HepG2 (cell line): Measurements from ENCODE around the gene CASTOR1. TPM values are rescaled to one million over a fixed set of nuclear protein-coding genes. Genes with fewer than 3 reads are reported as not detected.

Experiments used
- ATAC-seq: fragments of 200-7000 bp; cut with Tn5 transposase; 3 replicates; pipeline ENCODE4 v1.9.1; 2020; ENCODE audit warnings: mild to moderate bottlenecking, moderate library complexity
- BruUV-seq: library from RNA; stranded (reverse); fragments of 400-500 nt; replicated peaks from 2 replicates; lab custom pipeline; 2021; lab: Mats Ljungman, UMichigan
- CTCF ChIA-PET: fragments of 300-600 bp; formaldehyde crosslinking; extraction: SDS; loops from one replicate; lab custom pipeline; 2021; ENCODE audit warnings: low total read pairs, inconsistent platforms, low intra/inter-chr PET ratio; lab: Yijun Ruan, JAX
- POLR2A ChIA-PET: fragments of 350-600 bp; sonication (Branson Sonifier 250); formaldehyde crosslinking; loops from one replicate; lab custom pipeline; 2020; ENCODE audit warnings: antibody characterized with exemption, inconsistent platforms; lab: Yijun Ruan, JAX
- DNase-seq: peaks from one replicate; pipeline ENCODE4 v3.0.0-alpha.2; 2015; ENCODE audit warnings: low spot score
- FAIRE-seq: peaks from 3 replicates; lab custom pipeline; 2011; peaks lifted over from hg19 to GRCh38; lab: Jason Lieb, UNC
- H2AFZ ChIP-seq: one replicate; pipeline ENCODE4 v1.6.1; 2011; ENCODE audit warnings: low read length, inconsistent platforms
- H3K27ac ChIP-seq: fragments of 300-600 bp; 3 replicates; pipeline ENCODE4 v1.8.0; 2011; ENCODE audit warnings: mixed run types, mild to moderate bottlenecking, mixed read lengths, low read length, inconsistent platforms; ENCODE audit not compliant: insufficient read depth; ENCODE audit errors: extremely low read length
- H3K27me3 ChIP-seq, 2 experiments: fragments of 200-600 bp in 1 of 2; 2 replicates in 1 of 2; 3 replicates in 1 of 2; pipeline versions ENCODE4 v1.6.0 to v1.8.0; 2011; ENCODE audit warnings: low read length in 2 of 2, mild to moderate bottlenecking in 2 of 2, moderate library complexity in 2 of 2, inconsistent platforms in 1 of 2; ENCODE audit not compliant: insufficient read depth in 2 of 2, control insufficient read depth in 1 of 2
- H3K36me3 ChIP-seq, 2 experiments: fragments of 200-600 bp in 1 of 2; replicated peaks in 1 of 2; 2 replicates in 1 of 2; 3 replicates in 1 of 2; pipeline versions ENCODE4 v1.5.1 to v1.8.0; 2011; ENCODE audit warnings: low read length in 2 of 2, inconsistent platforms in 1 of 2; ENCODE audit not compliant: insufficient read depth in 2 of 2, control insufficient read depth in 1 of 2
- H3K4me1 ChIP-seq: 2 replicates; pipeline ENCODE4 v1.5.1; 2012; ENCODE audit warnings: low read length, inconsistent platforms; ENCODE audit not compliant: insufficient read depth
- H3K4me2 ChIP-seq: 2 replicates; pipeline ENCODE4 v1.6.0; 2011; ENCODE audit warnings: low read depth, low read length, inconsistent platforms
- H3K4me3 ChIP-seq, 3 experiments: fragments of 200-600 bp in 1 of 3; sonication (generic), shearing (Covaris generic) in 1 of 3; replicated peaks in 1 of 3; 2 replicates each; pipeline ENCODE4 v1.5.1; 2011 to 2016; ENCODE audit warnings: low read length in 3 of 3, inconsistent platforms in 2 of 3, low read depth in 2 of 3, mild to moderate bottlenecking in 2 of 3, control low read depth in 1 of 3, mixed read lengths in 1 of 3; ENCODE audit not compliant: insufficient read depth in 1 of 3
- H3K79me2 ChIP-seq: one replicate; pipeline ENCODE4 v1.6.1; 2011; ENCODE audit warnings: low read length, inconsistent platforms; ENCODE audit not compliant: insufficient read depth
- H3K9ac ChIP-seq: 2 replicates; pipeline ENCODE4 v1.6.0; 2011; ENCODE audit warnings: mild to moderate bottlenecking, low read depth, low read length, inconsistent platforms; ENCODE audit not compliant: insufficient read depth
- H3K9me3 ChIP-seq: 2 replicates; pipeline ENCODE4 v1.5.1; 2012; ENCODE audit warnings: mild to moderate bottlenecking, low read length
- H4K20me1 ChIP-seq: 2 replicates; pipeline ENCODE4 v1.6.0; 2011; ENCODE audit warnings: inconsistent platforms, mild to moderate bottlenecking, low read length, moderate library complexity; ENCODE audit not compliant: insufficient read depth
- ATF7 ChIP-seq, 2 experiments: fragments of 450-650 bp in 1 of 2; sonication (generic) in 1 of 2; formaldehyde crosslinking in 1 of 2; IDR thresholded peaks; 2 replicates each; pipeline versions ENCODE4 v1.4.0 to v1.6.1; 2016 to 2020; ENCODE audit warnings: antibody characterized with exemption in 1 of 2, mild to moderate bottlenecking in 1 of 2, missing genetic modification reagents in 1 of 2
- CHD2 ChIP-seq: IDR thresholded peaks from 2 replicates; pipeline ENCODE4 v1.6.1; 2011; ENCODE audit warnings: low read depth, low read length, improper control_type of control experiment
- CREB1 ChIP-seq, 2 experiments: fragments of 450-650 bp in 1 of 2; IDR thresholded peaks; 2 replicates each; pipeline ENCODE4 v1.6.1; 2016 to 2017; ENCODE audit warnings: control low read depth in 1 of 2, mild to moderate bottlenecking in 1 of 2, missing compliant biosample characterization in 1 of 2, missing genetic modification characterization in 1 of 2
- DNMT3B ChIP-seq: conservative IDR thresholded peaks from 2 replicates; pipeline ENCODE4 v1.6.1; 2016; ENCODE audit warnings: missing biosample characterization, control low read depth
- ETV5 ChIP-seq: IDR thresholded peaks from 2 replicates; pipeline ENCODE4 v1.6.1; 2018; ENCODE audit warnings: missing biosample characterization, missing genetic modification reagents, inconsistent platforms, borderline replicate concordance
- KDM4B ChIP-seq: sonication (generic); formaldehyde crosslinking; IDR thresholded peaks from 2 replicates; pipeline ENCODE4 v1.4.0; 2020; ENCODE audit warnings: missing genetic modification reagents
- MATR3 ChIP-seq: sonication (generic); formaldehyde crosslinking; IDR thresholded peaks from 2 replicates; pipeline ENCODE4 v1.4.0; 2020; ENCODE audit warnings: missing genetic modification reagents
- MED1 ChIP-seq: sonication (generic); formaldehyde crosslinking; IDR thresholded peaks from 2 replicates; pipeline ENCODE4 v1.4.0; 2020; ENCODE audit warnings: missing genetic modification reagents
- NCOA2 ChIP-seq: sonication (generic); formaldehyde crosslinking; IDR thresholded peaks from 2 replicates; pipeline ENCODE4 v1.8.0; 2022; ENCODE audit warnings: inconsistent platforms
- THAP8 ChIP-seq: sonication (generic); formaldehyde crosslinking; IDR thresholded peaks from 2 replicates; pipeline ENCODE4 v1.5.1; 2020; ENCODE audit warnings: missing genetic modification reagents, mild to moderate bottlenecking, borderline replicate concordance
- ZC3H4 ChIP-seq: sonication (generic); formaldehyde crosslinking; IDR thresholded peaks from 2 replicates; pipeline ENCODE4 v1.4.0; 2020; ENCODE audit warnings: missing genetic modification reagents, borderline replicate concordance
- ZNF225 ChIP-seq: sonication (generic); formaldehyde crosslinking; IDR thresholded peaks from 2 replicates; pipeline ENCODE4 v1.4.0; 2020; ENCODE audit warnings: mild to moderate bottlenecking, missing genetic modification reagents
- ZNF430 ChIP-seq: sonication (generic); formaldehyde crosslinking; IDR thresholded peaks from 2 replicates; pipeline ENCODE4 v1.9.0; 2021; ENCODE audit warnings: mild to moderate bottlenecking, missing genetic modification reagents
- ZNF713 ChIP-seq: sonication (generic); formaldehyde crosslinking; IDR thresholded peaks from 2 replicates; pipeline ENCODE4 v1.4.0; 2020; ENCODE audit warnings: mild to moderate bottlenecking, missing genetic modification reagents
- WGBS: methylation state at CpG from one replicate; pipeline ENCODE4 v1.1.6; 2017; ENCODE audit warnings: low lambda C conversion rate; 5-methylcytosine and 5-hydroxymethylcytosine counted together
- in situ Hi-C: cut with HindIII; loops from 2 replicates; pipeline ENCODE4 v1.10.0; 2017; ENCODE audit warnings: low pct_unique_long_range_greater_than_20kb; ENCODE audit not compliant: extremely low pct_ligation_motif_present
- intact Hi-C: fragments of 100-400 bp; cut with micrococcal nuclease; formaldehyde crosslinking; loops from one replicate; pipeline ENCODE4 v1.10.0; 2022; ENCODE audit not compliant: unreplicated experiment
- polyA plus RNA-seq, 8 experiments: library from polyadenylated mRNA; depleted of rRNA in 3 of 8; stranded (reverse) in 7 of 8; unstranded in 1 of 8; fragments of >200 nt; fragmentation: Illumina TruSeq in 4 of 8; extraction: Trizol in 4 of 8; gene quantifications; 2 replicates each; pipeline versions ENCODE4 v1.2.1 to v1.2.3, GENCODE V29; 2011 to 2016; ENCODE audit warnings: low read depth in 4 of 8, missing spikeins in 1 of 8, mixed read lengths in 1 of 8; ENCODE audit not compliant: insufficient read depth in 1 of 8
- total RNA-seq, 5 experiments: library from RNA; depleted of rRNA; stranded (reverse); fragments of >200 nt; fragmentation: Illumina TruSeq; extraction: Trizol; gene quantifications; 2 replicates each; pipeline ENCODE4 v1.2.3, GENCODE V29; 2016; ENCODE audit warnings: low read depth in 1 of 5
- TF ChIP-seq, protein P1 (sequence below): sonication (generic); formaldehyde crosslinking; conservative IDR thresholded peaks from 2 replicates; pipeline ENCODE4 v1.8.0; 2022; ENCODE audit warnings: low read depth, missing genetic modification reagents
- TF ChIP-seq, protein P2 (sequence below): sonication (generic); formaldehyde crosslinking; IDR thresholded peaks from 2 replicates; pipeline ENCODE4 v1.4.0; 2020; ENCODE audit warnings: missing genetic modification reagents
- TF ChIP-seq, protein P3 (sequence below): sonication (generic); formaldehyde crosslinking; IDR thresholded peaks from 2 replicates; pipeline ENCODE4 v1.4.0; 2020; ENCODE audit warnings: missing genetic modification reagents, borderline replicate concordance

CASTOR1 gene
- total and polyA plus RNA-seq, 2 of the 13 experiments (the other 11 are each of a cell fraction or from before 2014, with no cell fraction given) = 2.6 to 4.4 TPM

DNA sequence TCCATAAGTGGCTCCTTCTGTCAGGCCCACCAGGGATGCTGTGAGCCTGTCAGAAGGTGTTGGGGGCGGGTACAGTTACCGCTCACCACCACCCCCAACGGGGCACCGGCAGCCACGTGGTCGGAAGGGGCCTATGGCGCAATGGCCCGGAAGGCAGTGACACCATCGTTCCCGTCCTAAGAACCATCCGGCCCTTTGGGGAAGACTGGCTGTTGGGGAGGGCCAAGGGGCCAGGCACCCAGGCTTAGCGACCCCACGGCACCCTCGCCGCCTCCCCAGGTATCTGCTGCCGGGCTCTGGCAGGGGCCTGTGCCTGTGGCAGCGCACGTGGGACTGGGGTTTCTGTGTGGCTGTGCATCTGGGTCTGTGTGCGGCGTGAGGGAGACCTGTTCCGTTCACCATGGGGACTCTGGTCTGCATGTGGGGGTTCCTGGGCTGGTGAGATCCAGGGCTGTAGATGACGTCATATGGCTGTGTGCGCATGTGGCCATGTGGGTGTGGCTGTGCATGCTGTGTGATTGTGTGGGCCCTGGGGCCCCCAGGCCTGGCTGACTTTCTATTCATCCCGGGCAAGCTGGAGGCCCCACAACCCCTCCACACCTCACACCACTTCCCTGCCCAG, 23.4 kb downstream of the CASTOR1 start:
- in situ Hi-C loops (loop anchor here (10.0 kb wide), 1 partner anchor 219 kb away; no protein-coding TSS in a partner anchor), intact Hi-C loops (no loop called here)
- DNase-seq = no peak
- Histone ChIP-seq H3K4me2 (no peak overlapping the region; the same call in 1 of the 2 replicates), H3K27ac (no peak overlapping the region), H4K20me1 (no peaks in the 10 kb centered on the region), H3K4me1 (peaks cover 23% of the 10 kb centered on the region), H3K9me3 (no peaks in the 10 kb centered on the region), H3K9ac (no peak overlapping the region), H3K36me3 (no peaks in the 10 kb centered on the region), H3K79me2 (no peaks in the 10 kb centered on the region), H2AFZ (no peak overlapping the region), H3K4me3 (no peak overlapping the region), H3K27me3 (peaks cover 9 to 38% of the 10 kb centered on the region in 2 experiments)
- ATAC-seq = no peak
- BruUV-seq = no TSS peak
- no peak for FAIRE-seq
- WGBS = 14% methylated on average over 10 of the region's 24 CpGs
- ChIA-PET POLR2A (no interaction called here), CTCF (no interaction called here)
- TF ChIP-seq ZNF713 (no peak), THAP8 (CRISPR knock-in tag) (no peak), KDM4B (CRISPR knock-in tag) (no peak), MATR3 (CRISPR knock-in tag) (no peak), MED1 (no peak), ETV5 (CRISPR knock-in tag) (peak; percentile 33; the same call in 1 of the 2 replicates), ATF7 (IDR thresholded peaks at IDR 0.05) (peak; percentile 97), ATF7 (CRISPR knock-in tag; IDR thresholded peaks at IDR 0.05) (no peak), CHD2 (no peak), ZNF430 (CRISPR knock-in tag) (no peak), DNMT3B (CRISPR knock-in tag) (no peak), CREB1 (IDR thresholded peaks at IDR 0.05) (peak; percentile 91), CREB1 (CRISPR knock-in tag; IDR thresholded peaks at IDR 0.05) (no peak), ZNF225 (no peak), ZC3H4 (CRISPR knock-in tag) (no peak), NCOA2 (CRISPR knock-in tag) (no peak)
- TF ChIP-seq, protein P1, sequence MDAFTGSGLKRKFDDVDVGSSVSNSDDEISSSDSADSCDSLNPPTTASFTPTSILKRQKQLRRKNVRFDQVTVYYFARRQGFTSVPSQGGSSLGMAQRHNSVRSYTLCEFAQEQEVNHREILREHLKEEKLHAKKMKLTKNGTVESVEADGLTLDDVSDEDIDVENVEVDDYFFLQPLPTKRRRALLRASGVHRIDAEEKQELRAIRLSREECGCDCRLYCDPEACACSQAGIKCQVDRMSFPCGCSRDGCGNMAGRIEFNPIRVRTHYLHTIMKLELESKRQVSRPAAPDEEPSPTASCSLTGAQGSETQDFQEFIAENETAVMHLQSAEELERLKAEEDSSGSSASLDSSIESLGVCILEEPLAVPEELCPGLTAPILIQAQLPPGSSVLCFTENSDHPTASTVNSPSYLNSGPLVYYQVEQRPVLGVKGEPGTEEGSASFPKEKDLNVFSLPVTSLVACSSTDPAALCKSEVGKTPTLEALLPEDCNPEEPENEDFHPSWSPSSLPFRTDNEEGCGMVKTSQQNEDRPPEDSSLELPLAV (CRISPR knock-in tag) = no peak
- TF ChIP-seq, protein P2, sequence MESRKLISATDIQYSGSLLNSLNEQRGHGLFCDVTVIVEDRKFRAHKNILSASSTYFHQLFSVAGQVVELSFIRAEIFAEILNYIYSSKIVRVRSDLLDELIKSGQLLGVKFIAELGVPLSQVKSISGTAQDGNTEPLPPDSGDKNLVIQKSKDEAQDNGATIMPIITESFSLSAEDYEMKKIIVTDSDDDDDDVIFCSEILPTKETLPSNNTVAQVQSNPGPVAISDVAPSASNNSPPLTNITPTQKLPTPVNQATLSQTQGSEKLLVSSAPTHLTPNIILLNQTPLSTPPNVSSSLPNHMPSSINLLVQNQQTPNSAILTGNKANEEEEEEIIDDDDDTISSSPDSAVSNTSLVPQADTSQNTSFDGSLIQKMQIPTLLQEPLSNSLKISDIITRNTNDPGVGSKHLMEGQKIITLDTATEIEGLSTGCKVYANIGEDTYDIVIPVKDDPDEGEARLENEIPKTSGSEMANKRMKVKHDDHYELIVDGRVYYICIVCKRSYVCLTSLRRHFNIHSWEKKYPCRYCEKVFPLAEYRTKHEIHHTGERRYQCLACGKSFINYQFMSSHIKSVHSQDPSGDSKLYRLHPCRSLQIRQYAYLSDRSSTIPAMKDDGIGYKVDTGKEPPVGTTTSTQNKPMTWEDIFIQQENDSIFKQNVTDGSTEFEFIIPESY = peak; percentile 49; the same call in 1 of the 2 replicates
- TF ChIP-seq, protein P3, sequence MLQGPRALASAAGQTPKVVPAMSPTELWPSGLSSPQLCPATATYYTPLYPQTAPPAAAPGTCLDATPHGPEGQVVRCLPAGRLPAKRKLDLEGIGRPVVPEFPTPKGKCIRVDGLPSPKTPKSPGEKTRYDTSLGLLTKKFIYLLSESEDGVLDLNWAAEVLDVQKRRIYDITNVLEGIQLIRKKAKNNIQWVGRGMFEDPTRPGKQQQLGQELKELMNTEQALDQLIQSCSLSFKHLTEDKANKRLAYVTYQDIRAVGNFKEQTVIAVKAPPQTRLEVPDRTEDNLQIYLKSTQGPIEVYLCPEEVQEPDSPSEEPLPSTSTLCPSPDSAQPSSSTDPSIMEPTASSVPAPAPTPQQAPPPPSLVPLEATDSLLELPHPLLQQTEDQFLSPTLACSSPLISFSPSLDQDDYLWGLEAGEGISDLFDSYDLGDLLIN = no peak
